K562 (cell line): Measurements from ENCODE around the gene FILIP1. TPM values are rescaled to one million over a fixed set of nuclear protein-coding genes. Genes with fewer than 3 reads are reported as not detected.
A peak's percentile ranks its signal among the peaks of the same experiment; 100 is the strongest.

Source experiments
- ATAC-seq: fragments of 200-7000 bp; cut with Tn5 transposase; 3 replicates; pipeline ENCODE4 v1.9.1; 2020; ENCODE audit warnings: moderate library complexity
- BruUV-seq: library from RNA; stranded (reverse); fragments of 400-500 nt; replicated peaks from 2 replicates; lab custom pipeline; 2021; lab: Mats Ljungman, UMichigan
- CTCF ChIA-PET: fragments of 300-600 bp; formaldehyde crosslinking; extraction: SDS; loops from one replicate; lab custom pipeline; 2021; ENCODE audit warnings: low intra/inter-chr PET ratio; lab: Yijun Ruan, JAX
- POLR2A ChIA-PET: fragments of 300-600, 350-650 bp; sonication (Branson Sonifier 250); formaldehyde crosslinking; extraction: SDS; loops from one replicate; lab custom pipeline; 2021; ENCODE audit warnings: antibody characterized with exemption, inconsistent platforms; lab: Yijun Ruan, JAX
- DNase-seq, 4 experiments: peaks; one replicate each; pipeline versions ENCODE4 v3.0.0 to v3.0.0-alpha.2; 2011 to 2018; ENCODE audit warnings: low spot score in 3 of 4, mixed read lengths in 3 of 4; ENCODE audit errors: extremely low read depth in 1 of 4
- FAIRE-seq: peaks from 2 replicates; lab custom pipeline; 2011; peaks lifted over from hg19 to GRCh38; lab: Jason Lieb, UNC
- H2AFZ ChIP-seq: 2 replicates; pipeline ENCODE4 v1.6.0; 2011; ENCODE audit warnings: low read depth, low read length, control low read depth, inconsistent platforms
- H3K27ac ChIP-seq: fragments of 200-600 bp; 3 replicates; pipeline ENCODE4 v1.8.0; 2011; ENCODE audit warnings: low read depth, mild to moderate bottlenecking, control low read depth, inconsistent platforms, low read length, moderate library complexity, mixed read lengths; ENCODE audit errors: extremely low read depth
- H3K27me3 ChIP-seq, 2 experiments: fragments of 300-600 bp in 1 of 2; 2 replicates in 1 of 2; 3 replicates in 1 of 2; pipeline versions ENCODE4 v1.6.0 to v1.8.0; 2011; ENCODE audit warnings: inconsistent platforms in 2 of 2, low read length in 2 of 2, mild to moderate bottlenecking in 1 of 2, mixed read lengths in 1 of 2, moderate library complexity in 1 of 2; ENCODE audit not compliant: control insufficient read depth in 2 of 2, insufficient read depth in 2 of 2
- H3K36me3 ChIP-seq: fragments of 300-600 bp; 3 replicates; pipeline ENCODE4 v1.8.0; 2011; ENCODE audit warnings: mild to moderate bottlenecking, low read length, inconsistent platforms; ENCODE audit not compliant: control insufficient read depth, insufficient read depth
- H3K4me1 ChIP-seq, 2 experiments: fragments of 200-600 bp in 1 of 2; replicated peaks in 1 of 2; 2 replicates in 1 of 2; 3 replicates in 1 of 2; pipeline versions ENCODE4 v1.5.1 to v1.8.0; 2011; ENCODE audit warnings: inconsistent platforms in 2 of 2, low read length in 2 of 2, mild to moderate bottlenecking in 1 of 2, mixed read lengths in 1 of 2, moderate library complexity in 1 of 2; ENCODE audit not compliant: control insufficient read depth in 2 of 2, insufficient read depth in 2 of 2
- H3K4me2 ChIP-seq: 2 replicates; pipeline ENCODE4 v1.6.1; 2011; ENCODE audit warnings: low read length, control low read depth, inconsistent platforms, mixed read lengths; ENCODE audit not compliant: insufficient read depth
- H3K4me3 ChIP-seq: fragments of 200-600 bp; sonication (generic), shearing (Covaris generic); 2 replicates; pipeline ENCODE4 v1.5.1; 2016; ENCODE audit warnings: control low read depth, inconsistent platforms
- H3K79me2 ChIP-seq: fragments of 200-600 bp; 3 replicates; pipeline ENCODE4 v1.8.0; 2011; ENCODE audit warnings: low read length, inconsistent platforms; ENCODE audit not compliant: control insufficient read depth, insufficient read depth
- H3K9ac ChIP-seq, 2 experiments: 2 replicates each; pipeline versions ENCODE4 v1.6.0 to v1.6.1; 2011; ENCODE audit warnings: low read depth in 2 of 2, low read length in 2 of 2, control low read depth in 1 of 2, inconsistent platforms in 1 of 2, mild to moderate bottlenecking in 1 of 2, mixed read lengths in 1 of 2; ENCODE audit not compliant: insufficient read depth in 1 of 2
- H3K9me1 ChIP-seq: one replicate; pipeline ENCODE4 v1.6.0; 2011; ENCODE audit warnings: inconsistent platforms, mild to moderate bottlenecking, low read length, moderate library complexity; ENCODE audit not compliant: control insufficient read depth, insufficient read depth
- H3K9me3 ChIP-seq: replicated peaks from 2 replicates; pipeline ENCODE4 v1.5.1; 2011; ENCODE audit warnings: low read depth, low read length, inconsistent platforms; ENCODE audit not compliant: control insufficient read depth, insufficient read depth
- H4K20me1 ChIP-seq: replicated peaks from 2 replicates; pipeline ENCODE4 v1.6.1; 2011; ENCODE audit warnings: low read length, inconsistent platforms, mixed read lengths; ENCODE audit not compliant: control insufficient read depth, insufficient read depth
- HMBOX1 ChIP-seq: sonication (generic); IDR thresholded peaks from 2 replicates; pipeline ENCODE4 v1.6.1; 2016
- ZNF134 ChIP-seq: fragments of 250-450 bp; sonication (Bioruptor Pico); conservative IDR thresholded peaks from 2 replicates; pipeline ENCODE4 v1.4.0; 2020
- WGBS: fragments of 100-300 bp; shearing (Covaris generic); methylation state at CpG from one replicate; pipeline ENCODE4 v1.1.6; 2016; ENCODE audit warnings: low coverage, mixed read lengths; ENCODE audit not compliant: insufficient coverage; ENCODE audit errors: missing lambda C conversion rate; 5-methylcytosine and 5-hydroxymethylcytosine counted together
- in situ Hi-C: fragments of 300-500 bp; cut with MboI; formaldehyde crosslinking; loops from 4 replicates; pipeline ENCODE4 v1.15.0; 2018; ENCODE audit warnings: inconsistent platforms, mixed read lengths
- intact Hi-C: fragments of 100-400 bp; cut with micrococcal nuclease; formaldehyde crosslinking; loops from 2 replicates; pipeline ENCODE4 v1.14.2; 2022
- polyA plus RNA-seq, 8 experiments: library from polyadenylated mRNA; depleted of rRNA in 4 of 8; stranded (reverse) in 5 of 8; unstranded in 3 of 8; fragments of >200 nt; fragmentation: Nextera tagmentation in 2 of 8; fragmentation: Illumina TruSeq in 1 of 8; extraction: Ambion mirVana in 2 of 8; extraction: Trizol in 1 of 8; gene quantifications; 2 replicates each; pipeline versions ENCODE4 v1.2.1 to v1.2.3, GENCODE V29; 2011 to 2014; ENCODE audit warnings: inconsistent platforms in 1 of 8, missing spikeins in 1 of 8
- total RNA-seq, 7 experiments: library from RNA; depleted of rRNA in 6 of 7; stranded (reverse); fragments of >200 nt in 6 of 7; fragmentation: Illumina TruSeq in 2 of 7; extraction: Trizol in 2 of 7; gene quantifications; 2 replicates each; pipeline versions ENCODE4 v1.2.1 to v1.2.3, GENCODE V29; 2011 to 2021; ENCODE audit warnings: low replicate concordance in 1 of 7

The FILIP1 gene
- total and polyA plus RNA-seq, 9 of the 15 experiments (the other 6 are each of a cell fraction or from before 2014, with no cell fraction given) = 0.03 to 0.25 (median 0.10) TPM; not detected in 1

GRCh38 chr6:75268121-75268987 is 225.2 kb downstream of the FILIP1 start:
- peak; percentile 36 for ATAC-seq
- H3K4me1 ChIP-seq = no peaks in the 10 kb centered on the region
- ChIA-PET POLR2A (interaction anchor here (1.0 to 1.1 kb wide), 2 partner anchors 11 to 13 kb away, joined by 3 read pairs; no protein-coding TSS in a partner anchor), CTCF (interaction anchor here (0.7 to 3.4 kb wide), 3 partner anchors 10 to 258 kb away, joined by 3 to 25 read pairs (median 5); no protein-coding TSS in a partner anchor)
- H3K36me3 ChIP-seq = peaks cover 21% of the 10 kb centered on the region
- peaks cover 60% of the 10 kb centered on the region for H3K79me2 ChIP-seq
- H3K4me2 ChIP-seq = no peak overlapping the region
- H4K20me1 ChIP-seq = 0 out of 2 replicates have a peak, but pooled peaks cover 3% of the 10 kb centered on the region
- in situ Hi-C loops = loop anchor here (10.0 kb wide), 1 partner anchor 256 kb away; no protein-coding TSS in a partner anchor
- no peak overlapping the region for H2AFZ ChIP-seq
- no peaks in the 10 kb centered on the region for H3K27me3 ChIP-seq
- WGBS = 82% methylated on average over 5 of the region's 5 CpGs
- H3K9me3 ChIP-seq = no peaks in the 10 kb centered on the region
- no peak overlapping the region for H3K9ac ChIP-seq
- FAIRE-seq = no peak
- TF ChIP-seq ZNF134 (CRISPR knock-in tag) (no peak), HMBOX1 (0 out of 2 replicates have a peak, but pooled peaks have one; percentile 55)
- intact Hi-C loops = no loop called here
- H3K9me1 ChIP-seq = no peaks in the 10 kb centered on the region
- H3K27ac ChIP-seq = no peak overlapping the region
- no peak overlapping the region for H3K4me3 ChIP-seq
- BruUV-seq = no TSS peak
- DNase-seq = no peak
